ENCODE data around the gene SMARCA2.

SMARCA2 gene

DNA sequence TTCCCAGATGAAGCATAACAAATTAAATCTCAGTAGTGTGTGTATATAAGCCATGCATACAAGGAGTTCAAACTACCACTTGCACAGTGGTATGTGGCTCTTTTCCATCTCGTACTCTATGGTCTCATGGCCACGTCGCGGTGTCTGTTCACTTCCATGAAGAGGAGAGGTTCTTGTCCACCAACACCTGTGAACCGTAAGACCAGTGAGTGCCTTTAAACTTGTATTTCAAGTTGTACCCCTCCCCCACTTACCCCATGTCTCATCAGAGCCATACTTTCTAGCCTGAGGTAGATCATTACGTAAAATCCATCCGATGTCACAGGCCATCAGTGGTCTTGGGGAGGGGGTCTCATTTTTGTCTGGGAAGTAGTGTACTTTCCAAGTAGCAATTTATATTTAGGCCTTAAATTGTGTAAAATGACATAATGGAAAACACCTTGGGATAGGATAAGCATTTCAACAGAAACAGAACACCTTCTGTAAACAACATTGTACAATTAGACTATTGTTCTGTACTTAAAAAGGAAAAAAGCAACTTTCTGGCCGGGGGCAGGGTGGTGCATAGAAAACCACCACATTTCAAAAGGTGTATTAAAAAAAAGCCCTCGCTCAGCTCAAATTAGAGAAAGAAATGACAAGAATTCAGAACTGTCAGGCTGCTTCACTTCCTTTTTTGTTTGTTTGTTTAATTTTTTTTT lies 163.0 kb downstream of the SMARCA2 start:
- TF ChIP-seq GATA1 (IDR thresholded peaks at IDR 0.05; ENCODE audit: low read depth, low read length) (no peak), POLR2A (IDR thresholded peaks at IDR 0.05; ENCODE audit: low read length) (no peak)

DNA sequence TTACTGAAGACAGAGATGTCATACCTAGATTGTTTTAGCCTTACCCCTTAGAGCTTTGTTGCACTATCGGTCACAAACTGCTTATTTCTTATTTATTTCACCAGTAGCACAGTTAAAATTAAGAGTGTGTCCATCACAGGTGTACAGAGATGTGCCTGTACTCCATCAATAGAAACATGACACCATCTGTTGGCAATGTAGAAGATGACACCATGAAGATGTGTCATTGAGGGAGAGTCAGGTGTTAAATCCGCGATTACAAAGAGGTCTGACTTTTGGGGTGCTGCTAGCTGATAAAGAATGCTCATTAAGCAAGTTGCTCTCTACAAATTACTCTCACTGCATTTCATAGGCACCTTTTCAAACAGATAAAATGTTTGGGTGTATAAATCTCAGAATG lies 164.4 kb downstream of the SMARCA2 start:
- peak in 1 of 2 experiments; percentile 15 for DNase-seq
- TF ChIP-seq POLR2A (IDR thresholded peaks at IDR 0.05; ENCODE audit: low read length), result no peak
- no peak for TF ChIP-seq GATA1 (IDR thresholded peaks at IDR 0.05; ENCODE audit: low read depth, low read length)

More for the DNA sequence above, 163.0 kb downstream of the SMARCA2 start:
- no peak for DNase-seq

DNA sequence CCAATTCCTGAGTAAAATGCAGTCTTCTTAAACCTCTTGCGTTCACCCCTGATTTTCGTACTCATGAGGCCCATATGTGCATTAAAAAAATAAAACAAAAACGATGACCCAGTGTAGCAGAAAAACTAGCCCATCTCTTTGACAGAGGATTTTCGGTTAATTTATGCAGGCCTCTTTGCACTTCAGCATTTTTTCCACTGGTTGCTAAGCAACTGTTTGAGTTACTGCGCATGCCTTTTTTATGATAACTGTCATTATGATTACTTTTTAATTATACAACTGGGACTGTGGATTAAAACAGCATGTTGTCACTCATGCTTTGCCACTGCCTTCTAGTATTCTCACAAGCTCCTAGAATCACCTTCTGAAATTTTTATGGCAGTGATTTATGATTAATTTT lies 165.0 kb downstream of the SMARCA2 start:
- TF ChIP-seq GATA1 (IDR thresholded peaks at IDR 0.05; ENCODE audit: low read depth, low read length), result no peak
- TF ChIP-seq POLR2A (IDR thresholded peaks at IDR 0.05; ENCODE audit: low read length), result no peak
- no peak for DNase-seq

DNA sequence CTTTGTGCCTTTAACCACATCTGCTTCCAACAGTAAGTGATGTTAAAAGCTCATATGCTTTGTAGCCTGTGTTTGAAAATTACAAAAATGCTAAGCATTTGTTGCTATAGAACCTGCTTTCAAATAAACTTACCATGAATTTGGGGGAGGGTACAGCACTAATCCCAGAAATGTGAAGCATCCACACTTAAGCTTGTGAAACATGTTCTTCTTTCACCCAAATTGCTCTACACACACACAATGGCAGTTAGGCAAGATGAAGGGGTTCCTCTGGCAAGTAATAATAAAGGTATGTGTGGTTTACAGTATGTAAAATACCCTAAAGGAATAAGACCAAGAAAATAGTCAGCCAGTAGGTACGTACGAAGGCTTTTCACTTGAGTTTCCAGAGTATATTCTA lies 165.6 kb downstream of the SMARCA2 start:
- no peak for TF ChIP-seq GATA1 (IDR thresholded peaks at IDR 0.05; ENCODE audit: low read depth, low read length)
- TF ChIP-seq POLR2A (IDR thresholded peaks at IDR 0.05; ENCODE audit: low read length), result no peak
- DNase-seq, result no peak

DNA sequence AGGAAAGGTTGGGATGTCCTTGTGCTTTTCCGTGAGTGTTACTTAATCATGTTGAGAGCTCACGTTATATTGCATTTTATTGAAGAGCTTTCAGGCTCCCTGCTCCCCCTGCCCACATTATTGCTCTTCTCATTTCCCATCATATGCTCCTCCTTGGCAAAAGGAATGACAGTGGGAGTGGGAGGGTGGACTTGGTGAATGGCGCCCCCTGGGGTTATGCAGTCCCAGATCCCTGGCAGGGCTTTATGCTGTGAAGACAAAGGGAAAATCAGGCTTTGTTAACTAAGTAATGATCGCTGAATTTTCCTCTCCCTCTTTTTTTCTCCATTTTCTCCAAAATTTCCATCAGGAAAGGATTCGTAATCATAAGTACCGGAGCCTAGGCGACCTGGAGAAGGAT lies 166.6 kb downstream of the SMARCA2 start:
- DNase-seq, result peak; percentile 12 to 50
- TF ChIP-seq POLR2A (IDR thresholded peaks at IDR 0.05; ENCODE audit: low read length) (no peak), GATA1 (IDR thresholded peaks at IDR 0.05; ENCODE audit: low read depth, low read length) (no peak)

DNA sequence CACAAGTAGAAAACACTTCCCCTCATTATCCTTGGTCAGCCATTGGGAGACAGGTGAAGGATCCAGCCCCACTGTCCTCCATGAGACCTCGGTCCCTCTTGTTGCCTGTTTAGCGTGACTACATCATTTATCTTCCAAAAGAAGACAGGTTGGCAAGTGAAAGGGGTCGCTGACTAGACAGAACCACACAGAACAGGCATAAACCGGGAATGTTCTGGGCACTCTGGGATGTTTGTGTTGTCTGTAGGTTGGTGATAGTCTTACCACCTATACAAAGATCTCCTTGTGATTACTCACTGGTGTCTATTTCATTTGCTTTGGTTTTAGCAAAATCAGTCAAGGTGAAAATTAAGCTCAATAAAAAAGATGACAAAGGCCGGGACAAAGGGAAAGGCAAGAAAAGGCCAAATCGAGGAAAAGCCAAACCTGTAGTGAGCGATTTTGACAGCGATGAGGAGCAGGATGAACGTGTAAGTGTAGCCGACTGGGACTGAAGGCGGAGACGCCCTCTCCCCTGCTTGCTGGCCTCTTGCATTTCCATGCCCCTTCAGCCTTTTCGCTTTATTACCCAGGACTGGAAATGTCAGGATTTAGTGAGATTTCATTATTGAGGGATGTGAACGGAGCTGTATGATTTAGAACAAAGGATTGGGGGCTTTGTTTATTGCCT lies 175.9 kb downstream of the SMARCA2 start:
- TF ChIP-seq GATA1 (IDR thresholded peaks at IDR 0.05; ENCODE audit: low read depth, low read length) (no peak), POLR2A (IDR thresholded peaks at IDR 0.05; ENCODE audit: low read length) (no peak)
- no peak for DNase-seq

DNA sequence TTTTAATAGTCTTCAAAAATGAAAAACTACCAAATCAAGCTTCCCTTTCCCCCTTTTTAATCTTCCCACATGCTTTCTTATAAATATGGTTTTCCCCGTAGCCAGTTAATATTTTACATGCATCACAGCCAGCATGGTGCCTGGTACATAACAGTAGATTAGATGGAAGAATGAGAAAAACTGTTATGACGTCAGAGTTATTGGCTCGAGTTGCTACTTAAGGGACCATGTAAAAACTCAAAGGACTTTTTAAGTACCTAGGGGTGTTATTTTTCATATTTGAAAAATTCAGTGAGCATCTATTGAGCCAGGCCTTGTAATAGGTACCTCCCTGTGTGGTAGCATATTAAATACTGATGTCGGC lies 176.4 kb downstream of the SMARCA2 start:
- DNase-seq, result no peak
- TF ChIP-seq GATA1 (IDR thresholded peaks at IDR 0.05; ENCODE audit: low read depth, low read length) (no peak), POLR2A (IDR thresholded peaks at IDR 0.05; ENCODE audit: low read length) (no peak)

DNA sequence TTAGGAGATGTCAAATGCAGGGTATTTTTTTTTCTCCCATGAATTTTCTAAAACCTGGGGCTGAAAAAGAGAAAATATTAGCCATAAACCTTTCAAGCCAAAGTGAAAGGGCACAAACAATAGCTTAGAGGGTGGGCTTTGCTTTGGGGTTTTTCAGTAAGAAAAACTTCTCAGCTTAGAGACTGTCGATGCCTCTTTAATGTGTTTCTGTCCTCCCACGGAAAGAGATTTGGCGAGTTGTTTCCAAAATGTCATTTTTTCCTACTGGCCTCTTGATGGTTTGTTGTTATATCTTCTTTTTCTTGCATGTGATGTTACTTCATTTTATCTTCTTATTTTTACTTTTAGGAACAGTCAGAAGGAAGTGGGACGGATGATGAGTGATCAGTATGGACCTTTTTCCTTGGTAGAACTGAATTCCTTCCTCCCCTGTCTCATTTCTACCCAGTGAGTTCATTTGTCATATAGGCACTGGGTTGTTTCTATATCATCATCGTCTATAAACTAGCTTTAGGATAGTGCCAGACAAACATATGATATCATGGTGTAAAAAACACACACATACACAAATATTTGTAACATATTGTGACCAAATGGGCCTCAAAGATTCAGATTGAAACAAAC lies 177.3 kb downstream of the SMARCA2 start:
- DNase-seq, result no peak
- TF ChIP-seq GATA1 (IDR thresholded peaks at IDR 0.05; ENCODE audit: low read depth, low read length), result no peak
- no peak for TF ChIP-seq POLR2A (IDR thresholded peaks at IDR 0.05; ENCODE audit: low read length)

DNA sequence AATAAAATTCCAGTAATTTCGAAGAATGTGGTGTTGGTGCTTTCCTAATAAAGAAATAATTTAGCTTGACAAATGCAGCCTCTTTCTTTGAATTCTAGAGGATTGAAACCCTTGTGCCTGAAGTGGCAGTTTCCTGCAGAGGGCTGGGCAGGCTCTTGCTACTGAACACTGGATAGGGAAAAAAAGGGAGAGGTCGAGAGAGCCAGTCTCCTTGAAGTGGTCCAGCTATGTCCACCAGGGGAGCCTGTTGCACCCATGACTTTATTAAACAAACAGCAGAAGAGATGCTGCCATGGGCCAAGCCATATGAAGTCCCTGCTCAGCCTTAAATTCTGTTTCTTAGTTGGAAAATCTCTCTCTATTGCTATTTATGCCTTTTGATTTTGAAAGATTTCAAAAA lies 178.4 kb downstream of the SMARCA2 start:
- DNase-seq, result no peak
- TF ChIP-seq GATA1 (IDR thresholded peaks at IDR 0.05; ENCODE audit: low read depth, low read length) (no peak), POLR2A (IDR thresholded peaks at IDR 0.05; ENCODE audit: low read length) (no peak)

DNA sequence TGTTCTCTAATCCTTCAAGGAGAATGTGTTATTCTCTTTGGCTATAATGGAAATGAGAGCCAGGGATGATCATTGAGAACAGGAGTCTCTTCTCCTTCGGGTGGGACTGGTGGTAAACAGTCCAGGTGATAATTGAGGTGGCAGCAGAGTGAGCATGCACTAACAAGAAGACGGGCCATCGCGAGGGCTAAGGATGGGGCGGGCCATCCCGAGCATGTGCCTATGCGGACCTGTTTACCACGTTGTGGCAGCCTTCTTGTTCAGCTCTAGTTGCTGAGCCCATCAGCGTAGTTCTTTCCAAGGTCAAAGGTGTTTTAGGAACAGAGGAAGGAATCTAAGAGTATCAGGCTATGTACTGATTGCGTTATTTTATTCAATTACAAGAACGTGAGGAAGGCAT lies 180.1 kb downstream of the SMARCA2 start:
- TF ChIP-seq GATA1 (IDR thresholded peaks at IDR 0.05; ENCODE audit: low read depth, low read length) (no peak), POLR2A (IDR thresholded peaks at IDR 0.05; ENCODE audit: low read length) (no peak)
- DNase-seq, result no peak

DNA sequence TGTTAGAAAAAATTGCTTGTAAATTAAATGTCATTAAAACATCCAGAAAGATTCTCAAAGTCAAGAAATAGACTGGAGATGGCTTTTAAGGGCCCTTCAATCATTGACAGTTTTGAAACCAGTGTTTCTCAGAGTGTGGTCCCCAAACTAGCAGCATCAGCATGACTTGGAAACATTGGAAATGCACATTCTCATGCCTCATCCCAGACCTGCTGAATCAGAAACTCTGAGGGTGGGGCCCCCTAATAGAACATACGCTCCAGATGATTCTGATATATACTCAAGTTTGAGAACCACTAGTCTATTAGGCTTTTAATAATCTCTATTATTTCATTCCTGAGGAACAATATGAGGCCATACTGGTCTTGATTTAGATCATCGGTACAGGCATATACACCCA lies 181.6 kb downstream of the SMARCA2 start:
- TF ChIP-seq POLR2A (IDR thresholded peaks at IDR 0.05; ENCODE audit: low read length) (no peak), GATA1 (IDR thresholded peaks at IDR 0.05; ENCODE audit: low read depth, low read length) (no peak)
- DNase-seq, result peak; percentile 17 to 74

DNA sequence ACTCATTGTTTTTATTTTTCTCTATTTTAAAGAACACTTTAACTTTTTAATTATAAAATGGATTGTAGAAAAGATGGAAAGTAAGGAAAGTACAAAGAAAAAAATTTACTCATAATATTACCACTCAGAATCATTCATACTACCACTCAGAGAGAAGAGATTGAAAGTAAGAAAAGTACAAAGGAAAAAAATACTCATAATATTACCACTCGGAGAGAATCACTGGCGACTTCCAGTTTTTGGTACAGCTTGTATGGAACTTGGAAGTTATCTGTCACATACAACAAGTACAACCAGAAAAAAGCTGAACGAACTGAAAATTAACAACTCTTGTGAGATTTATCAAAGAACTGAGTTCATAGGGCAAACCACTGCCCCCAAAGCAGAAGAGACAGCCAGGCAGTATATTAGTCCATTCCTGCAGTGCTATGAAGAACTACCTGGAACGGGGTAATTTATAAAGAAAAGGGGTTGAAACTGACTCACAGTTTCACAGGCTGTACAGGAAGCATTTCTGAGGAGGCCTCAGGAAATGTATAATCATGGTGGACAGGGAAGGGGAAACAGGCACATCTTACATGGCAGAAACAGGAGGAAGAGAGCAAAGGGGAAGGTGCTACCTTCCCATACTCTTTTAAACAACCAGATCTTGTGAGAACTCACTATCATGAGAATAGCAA lies 183.9 kb downstream of the SMARCA2 start:
- TF ChIP-seq GATA1 (IDR thresholded peaks at IDR 0.05; ENCODE audit: low read depth, low read length) (no peak), POLR2A (IDR thresholded peaks at IDR 0.05; ENCODE audit: low read length) (no peak)
- no peak for DNase-seq

DNA sequence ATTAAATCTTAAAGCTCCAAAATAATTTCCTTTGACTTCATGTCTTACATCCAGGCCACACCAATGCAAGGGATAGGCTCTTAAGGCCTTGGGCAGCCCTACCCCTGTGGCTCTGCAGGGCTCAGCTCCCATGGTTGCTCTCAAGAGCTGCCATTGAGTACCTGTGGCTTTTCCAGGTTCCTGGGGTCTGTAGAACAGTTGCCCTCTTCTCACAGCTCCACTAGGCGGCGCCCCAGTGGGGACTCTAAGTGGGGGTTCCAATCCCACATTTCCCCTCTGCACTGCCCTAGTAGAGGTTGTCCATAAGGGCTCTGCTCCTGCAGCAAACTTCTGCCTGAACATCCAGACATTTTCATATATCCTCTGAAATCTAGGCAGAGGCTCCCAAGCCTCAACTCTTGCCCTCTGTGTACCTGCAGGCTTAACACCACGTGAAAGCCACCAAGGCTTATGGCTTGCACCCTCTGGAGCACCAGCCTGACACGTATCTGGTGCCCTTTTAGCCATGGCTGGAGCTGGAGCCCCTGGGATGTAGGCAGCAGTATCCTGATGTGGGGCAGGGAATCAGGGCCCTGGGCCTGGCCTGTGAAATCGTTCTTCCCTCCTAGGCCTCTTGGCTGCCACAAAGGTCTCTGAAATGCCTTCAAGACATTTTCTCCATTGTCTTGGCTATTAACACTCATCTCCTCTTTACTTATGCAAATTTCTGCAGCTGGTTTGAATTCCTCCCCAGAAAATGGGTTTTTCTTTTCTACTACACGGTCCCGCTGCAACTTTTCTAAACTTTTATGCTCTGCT lies 185.1 kb downstream of the SMARCA2 start:
- DNase-seq, result no peak
- TF ChIP-seq GATA1 (IDR thresholded peaks at IDR 0.05; ENCODE audit: low read depth, low read length), result no peak

Measured in erythroblast (primary cell).